ENCODE measurements around the gene PYCARD. TPM values are rescaled to one million over a fixed set of nuclear protein-coding genes. Genes with fewer than 3 reads are reported as not detected.

Gene PYCARD
- total RNA-seq, 4 donors from 2014 or later: 33.3 to 128 (median 90.6) TPM

- no peaks in the 10 kb centered on the region for H3K27me3 ChIP-seq
- TF ChIP-seq CTCF (IDR thresholded peaks at IDR 0.05): no peak
- TF ChIP-seq EP300 (IDR thresholded peaks at IDR 0.05; ENCODE audit: low read depth): no peak
- no peaks in the 10 kb centered on the region for H3K9me3 ChIP-seq
- 90 to 93% methylated on average over 5 to 16 of the region's 16 CpGs for WGBS, 2 donors (ENCODE audit: low coverage in 1 of 2)
- H3K4me3 ChIP-seq: no peak overlapping the region
- no peak for DNase-seq
- in situ Hi-C loops (cut with MboI; ENCODE audit: low pct_ligation_motif_present in 1 of 4, low pct_unique_long_range_greater_than_20kb in 1 of 4, low sequenced_read_pairs in 3 of 4) (loop anchor here in 2 of 4 donors (10.0 to 25.0 kb wide), 2 partner anchors 244 to 252 kb away; partner anchors contain the start of genes ZNF843 (in 2 of the 2) and COX6A2 (in 1 of the 2)), intact Hi-C loops (cut with DNase I; ENCODE audit: low total_unique reads) (no loop called here)
- H3K4me1 ChIP-seq: no peaks in the 10 kb centered on the region
- H3K36me3 ChIP-seq: peaks cover 0 to 80% (median 33%) of the 10 kb centered on the region in 4 donors
- H3K27ac ChIP-seq: no peak overlapping the region
Observed at GRCh38 chr16:31192856-31193642, 9.5 kb downstream of the PYCARD start.

- 82 to 87% methylated on average over 3 to 5 of the region's 5 CpGs for WGBS, 2 donors (ENCODE audit: low coverage in 1 of 2)
- DNase-seq: no peak
- H3K27me3 ChIP-seq: no peaks in the 10 kb centered on the region
- no peak overlapping the region for H3K4me3 ChIP-seq
- no peaks in the 10 kb centered on the region for H3K9me3 ChIP-seq
- intact Hi-C loops (cut with DNase I; ENCODE audit: low total_unique reads) (no loop called here), in situ Hi-C loops (cut with MboI; ENCODE audit: low pct_ligation_motif_present in 1 of 4, low pct_unique_long_range_greater_than_20kb in 1 of 4, low sequenced_read_pairs in 3 of 4) (loop anchor here in 2 of 4 donors (10.0 to 25.0 kb wide), 2 partner anchors 245 to 253 kb away; partner anchors contain the start of genes ZNF843 (in 2 of the 2) and COX6A2 (in 1 of the 2))
- TF ChIP-seq POLR2A (IDR thresholded peaks at IDR 0.05) (no peak), CTCF (IDR thresholded peaks at IDR 0.05) (no peak), POLR2AphosphoS5 (IDR thresholded peaks at IDR 0.05) (no peak), EP300 (IDR thresholded peaks at IDR 0.05; ENCODE audit: low read depth) (no peak)
- H3K36me3 ChIP-seq: peaks cover 0 to 92% (median 38%) of the 10 kb centered on the region in 4 donors
- no peaks in the 10 kb centered on the region for H3K4me1 ChIP-seq
- no peak overlapping the region for H3K27ac ChIP-seq
Observed at GRCh38 chr16:31191697-31192428, 10.7 kb downstream of the PYCARD start.

GRCh38 chr16:31190818-31191444, 11.6 kb downstream of the PYCARD start:
- in situ Hi-C loops (cut with MboI; ENCODE audit: low pct_ligation_motif_present in 1 of 4, low pct_unique_long_range_greater_than_20kb in 1 of 4, low sequenced_read_pairs in 3 of 4): loop anchor here in 2 of 4 donors (10.0 to 25.0 kb wide), 2 partner anchors 246 to 254 kb away; partner anchors contain the start of genes ZNF843 (in 2 of the 2) and COX6A2 (in 1 of the 2)
- H3K9me3 ChIP-seq: no peaks in the 10 kb centered on the region
- TF ChIP-seq POLR2A (IDR thresholded peaks at IDR 0.05) (no peak), EP300 (IDR thresholded peaks at IDR 0.05; ENCODE audit: low read depth) (no peak), POLR2AphosphoS5 (IDR thresholded peaks at IDR 0.05) (no peak), CTCF (IDR thresholded peaks at IDR 0.05) (no peak)
- no peak overlapping the region for H3K4me3 ChIP-seq
- intact Hi-C loops (cut with DNase I; ENCODE audit: low total_unique reads): no loop called here
- no peaks in the 10 kb centered on the region for H3K4me1 ChIP-seq
- H3K27ac ChIP-seq: no peak overlapping the region
- no peak for DNase-seq
- 96 to 98% methylated on average over 8 to 17 of the region's 17 CpGs for WGBS, 2 donors (ENCODE audit: low coverage in 1 of 2)
- peaks cover 0 to 100% (median 42%) of the 10 kb centered on the region in 4 donors for H3K36me3 ChIP-seq
- no peaks in the 10 kb centered on the region for H3K27me3 ChIP-seq

All from transverse colon (tissue), 4 donors.